Stimulated activated naive CD8-positive, alpha-beta T cell treated with anti-CD3 and anti-CD28 coated beads, Interleukin-15, Interleukin-2, amounts not matched to agents 100 U/mL and 50 U/mL, for 24 hours (primary cell): ENCODE data around the gene CST4.
A peak's percentile ranks its signal among the peaks of the same experiment; 100 is the strongest.
"Not testable (repeated sequence)": the region's sequence is repeated elsewhere in the genome, so short reads cannot be mapped to it uniquely, and the experiment has no call there.

Source experiments
- ATAC-seq: fragments of 150-1000 bp; cut with Tn5 transposase; one replicate; pipeline ENCODE4 v1.10.0; 2021
- DNase-seq: peaks from one replicate; pipeline ENCODE4 v3.0.0; 2021

The CST4 gene

GRCh38 chr20:23688684-23689398 is at the start of gene CST4:
Gene CST4, minus strand, starts transcription at chr20:23689038. Its CDS starts 69 bp downstream, at chr20:23688969.
- not testable (repeated sequence) for DNase-seq, ATAC-seq

- DNase-seq, ATAC-seq: not testable (repeated sequence)
Observed at GRCh38 chr20:23735391-23735790, 46.6 kb upstream of the CST4 start.

GRCh38 chr20:23734949-23735348 is 46.1 kb upstream of the CST4 start:
- not testable (repeated sequence) for ATAC-seq, DNase-seq

GRCh38 chr20:23734440-23734839 is 45.6 kb upstream of the CST4 start:
- not testable (repeated sequence) for ATAC-seq, DNase-seq

- ATAC-seq (no peak), DNase-seq (no peak)
Observed at GRCh38 chr20:23727016-23727415, 38.2 kb upstream of the CST4 start.

GRCh38 chr20:23725102-23725501 is 36.3 kb upstream of the CST4 start:
- ATAC-seq (no peak), DNase-seq (no peak)

- ATAC-seq (peak; percentile 59), DNase-seq (peak; percentile 37)
Observed at GRCh38 chr20:23723659-23724307, 34.9 kb upstream of the CST4 start.

- not testable (repeated sequence) for ATAC-seq, DNase-seq
Observed at GRCh38 chr20:23722851-23723250, 34.0 kb upstream of the CST4 start.

GRCh38 chr20:23721962-23722361 is 33.1 kb upstream of the CST4 start:
- ATAC-seq: no peak
- no peak for DNase-seq

GRCh38 chr20:23719351-23719750 is 30.5 kb upstream of the CST4 start:
- not testable (repeated sequence) for DNase-seq, ATAC-seq

- DNase-seq, ATAC-seq: not testable (repeated sequence)
Observed at GRCh38 chr20:23711778-23712177, 22.9 kb upstream of the CST4 start.

- DNase-seq (no peak), ATAC-seq (no peak)
Observed at GRCh38 chr20:23710771-23711170, 21.9 kb upstream of the CST4 start.

GRCh38 chr20:23705895-23706294 is 17.1 kb upstream of the CST4 start:
- ATAC-seq (no peak), DNase-seq (no peak)

GRCh38 chr20:23702021-23702420 is 13.2 kb upstream of the CST4 start:
- no peak for DNase-seq
- no peak for ATAC-seq

- ATAC-seq: no peak
- no peak for DNase-seq
Observed at GRCh38 chr20:23700931-23701330, 12.1 kb upstream of the CST4 start.

GRCh38 chr20:23697947-23698346 is 9.1 kb upstream of the CST4 start:
- ATAC-seq (no peak), DNase-seq (no peak)

GRCh38 chr20:23695068-23695395 is 6.2 kb upstream of the CST4 start:
- ATAC-seq, DNase-seq: not testable (repeated sequence)

- ATAC-seq, DNase-seq: not testable (repeated sequence)
Observed at GRCh38 chr20:23694178-23695067, 5.6 kb upstream of the CST4 start.

- not testable (repeated sequence) for DNase-seq, ATAC-seq
Observed at GRCh38 chr20:23692725-23693619, 4.1 kb upstream of the CST4 start.

GRCh38 chr20:23691675-23692074 is 2.8 kb upstream of the CST4 start:
- DNase-seq (no peak), ATAC-seq (no peak)

GRCh38 chr20:23690581-23690980 is 1.7 kb upstream of the CST4 start:
- no peak for ATAC-seq
- DNase-seq: no peak

GRCh38 chr20:23689399-23689690 is 507 bp upstream of the CST4 start:
- DNase-seq (no peak), ATAC-seq (no peak)
